ENCODE measurements around the gene RNF150. TPM values are rescaled to one million over a fixed set of nuclear protein-coding genes. Genes with fewer than 3 reads are reported as not detected.

Gene RNF150
- total RNA-seq, 1 donor from 2014 or later = 31.2 TPM

DNA sequence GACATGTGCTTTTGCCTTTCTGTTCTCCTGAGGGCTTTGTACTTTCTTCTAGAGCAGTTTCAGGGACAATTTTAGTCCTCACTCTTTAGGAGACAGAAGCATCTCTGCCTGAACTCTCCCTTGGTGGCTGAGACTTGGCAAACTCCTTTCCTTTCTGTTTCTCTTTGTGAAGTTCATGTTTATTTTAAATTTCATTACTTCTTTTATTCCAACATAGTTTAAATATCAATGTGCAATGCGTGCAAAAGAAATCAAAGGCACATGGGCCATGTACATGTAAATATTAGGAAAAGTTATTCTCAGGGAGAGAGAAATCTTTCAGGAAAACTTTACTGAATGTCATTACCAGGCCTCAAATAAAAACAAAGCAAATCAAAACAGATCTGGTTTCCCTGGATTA, 177.6 kb downstream of the RNF150 start:
- Histone ChIP-seq H3K36me3 (no peaks in the 10 kb centered on the region), H3K9me3 (no peaks in the 10 kb centered on the region), H3K27me3 (no peaks in the 10 kb centered on the region), H3K4me1 (peaks cover 0 to 2% of the 10 kb centered on the region in 2 donors), H3K4me3 (no peak overlapping the region), H3K27ac (peak overlapping the region in 1 of 2 donors; percentile 13)
- DNase-seq (ENCODE audit: low spot score in 2 of 2) = no peak
- intact Hi-C loops (cut with DNase I) = no loop called here
- TF ChIP-seq, protein P1, sequence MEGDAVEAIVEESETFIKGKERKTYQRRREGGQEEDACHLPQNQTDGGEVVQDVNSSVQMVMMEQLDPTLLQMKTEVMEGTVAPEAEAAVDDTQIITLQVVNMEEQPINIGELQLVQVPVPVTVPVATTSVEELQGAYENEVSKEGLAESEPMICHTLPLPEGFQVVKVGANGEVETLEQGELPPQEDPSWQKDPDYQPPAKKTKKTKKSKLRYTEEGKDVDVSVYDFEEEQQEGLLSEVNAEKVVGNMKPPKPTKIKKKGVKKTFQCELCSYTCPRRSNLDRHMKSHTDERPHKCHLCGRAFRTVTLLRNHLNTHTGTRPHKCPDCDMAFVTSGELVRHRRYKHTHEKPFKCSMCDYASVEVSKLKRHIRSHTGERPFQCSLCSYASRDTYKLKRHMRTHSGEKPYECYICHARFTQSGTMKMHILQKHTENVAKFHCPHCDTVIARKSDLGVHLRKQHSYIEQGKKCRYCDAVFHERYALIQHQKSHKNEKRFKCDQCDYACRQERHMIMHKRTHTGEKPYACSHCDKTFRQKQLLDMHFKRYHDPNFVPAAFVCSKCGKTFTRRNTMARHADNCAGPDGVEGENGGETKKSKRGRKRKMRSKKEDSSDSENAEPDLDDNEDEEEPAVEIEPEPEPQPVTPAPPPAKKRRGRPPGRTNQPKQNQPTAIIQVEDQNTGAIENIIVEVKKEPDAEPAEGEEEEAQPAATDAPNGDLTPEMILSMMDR (IDR thresholded peaks at IDR 0.05) = no peak

DNA sequence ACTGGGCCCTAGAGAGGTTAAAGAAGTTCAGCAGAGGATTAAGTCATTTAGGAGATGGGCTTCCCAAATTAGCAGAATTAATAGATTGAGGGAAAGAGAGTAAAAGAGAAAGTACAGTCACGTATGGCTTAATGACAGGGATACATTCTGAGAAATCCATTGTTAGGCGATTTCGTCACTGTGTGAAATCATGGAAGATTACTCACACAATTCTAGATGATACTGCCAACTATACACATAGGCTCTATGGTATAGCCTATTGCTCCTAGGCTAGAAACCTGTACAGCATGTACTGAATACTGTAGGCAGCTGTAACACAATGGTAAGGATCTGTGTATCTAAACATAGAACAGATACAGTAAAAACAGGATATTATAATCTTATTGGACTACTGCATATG, 180.6 kb downstream of the RNF150 start:
- no peak for DNase-seq (ENCODE audit: low spot score in 2 of 2)
- Histone ChIP-seq H3K4me3 (no peak overlapping the region), H3K27me3 (no peaks in the 10 kb centered on the region), H3K9me3 (no peaks in the 10 kb centered on the region), H3K4me1 (peaks cover 0 to 2% of the 10 kb centered on the region in 2 donors), H3K36me3 (no peaks in the 10 kb centered on the region), H3K27ac (no peak overlapping the region)
- TF ChIP-seq, protein P1 (IDR thresholded peaks at IDR 0.05) = no peak
- intact Hi-C loops (cut with DNase I) = no loop called here

DNA sequence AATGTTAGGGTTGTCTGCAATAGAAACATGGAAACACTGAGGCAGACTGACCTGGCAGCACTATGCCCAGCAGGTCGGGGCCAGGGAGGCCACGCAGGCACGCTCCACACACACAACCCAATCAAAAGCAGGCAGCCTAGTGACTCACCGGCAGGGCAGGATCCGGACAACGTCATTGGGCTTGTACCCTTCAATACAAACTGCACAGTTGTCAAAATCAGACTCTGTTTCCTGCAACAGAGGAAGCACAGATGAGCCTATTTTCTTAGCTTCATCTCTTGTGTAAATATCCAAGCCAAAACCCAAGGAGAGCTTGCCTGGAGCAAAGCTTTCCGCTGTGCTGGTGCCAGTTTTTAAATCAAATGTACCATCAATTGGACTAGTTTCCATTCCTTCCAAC, 185.8 kb downstream of the RNF150 start:
- DNase-seq (ENCODE audit: low spot score in 2 of 2) = no peak
- Histone ChIP-seq H3K27ac (no peak overlapping the region), H3K4me3 (no peak overlapping the region), H3K9me3 (no peaks in the 10 kb centered on the region), H3K4me1 (no peaks in the 10 kb centered on the region), H3K36me3 (no peaks in the 10 kb centered on the region), H3K27me3 (no peaks in the 10 kb centered on the region)
- TF ChIP-seq, protein P1 (IDR thresholded peaks at IDR 0.05) = no peak
- intact Hi-C loops (cut with DNase I) = no loop called here

DNA sequence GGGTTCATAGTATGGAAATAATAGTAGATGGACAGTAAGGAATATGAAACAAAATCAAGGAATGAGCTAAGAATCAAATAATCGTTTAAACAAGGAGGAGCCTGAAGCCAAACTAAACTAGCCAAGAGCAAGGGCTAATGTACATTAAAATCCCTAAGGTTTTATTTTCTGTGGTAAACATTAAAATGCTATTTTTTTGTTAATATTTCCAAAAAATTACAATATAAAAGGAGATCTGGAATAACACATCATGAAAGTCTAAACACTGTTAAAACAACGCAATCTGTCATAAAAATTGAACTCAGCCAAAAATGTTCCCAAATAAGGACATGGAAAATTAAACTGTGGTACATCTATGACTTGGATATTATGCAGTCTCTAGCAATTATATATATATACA, 188.2 kb downstream of the RNF150 start:
- peaks cover under 1 to 8% of the 10 kb centered on the region in 2 donors for H3K4me1 ChIP-seq
- DNase-seq (ENCODE audit: low spot score in 2 of 2) = no peak
- no peak overlapping the region for H3K27ac ChIP-seq
- H3K36me3 ChIP-seq = no peaks in the 10 kb centered on the region
- H3K27me3 ChIP-seq = no peaks in the 10 kb centered on the region
- no peaks in the 10 kb centered on the region for H3K9me3 ChIP-seq
- intact Hi-C loops (cut with DNase I) = no loop called here
- no peak overlapping the region for H3K4me3 ChIP-seq
- TF ChIP-seq, protein P1 (IDR thresholded peaks at IDR 0.05) = no peak

DNA sequence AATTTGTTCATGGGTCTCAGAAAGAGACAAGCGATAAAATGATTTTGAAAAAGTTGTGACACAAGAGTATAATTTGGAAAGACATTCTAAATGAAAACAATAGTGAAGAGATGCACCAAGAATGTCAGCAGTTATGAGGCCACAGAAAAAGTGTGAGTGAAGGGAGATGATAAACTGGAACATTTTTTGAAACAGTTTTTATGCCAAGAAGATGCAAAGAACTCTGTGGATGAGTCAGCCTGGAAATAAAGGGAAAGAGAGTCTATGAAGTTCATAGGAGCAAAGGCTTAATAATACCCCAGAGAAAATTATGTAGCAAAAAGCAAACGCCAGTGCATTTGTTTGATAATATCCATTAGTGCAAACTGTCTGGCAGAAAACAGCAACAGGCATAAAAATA, 188.7 kb downstream of the RNF150 start:
- Histone ChIP-seq H3K27ac (no peak overlapping the region), H3K9me3 (no peaks in the 10 kb centered on the region), H3K4me1 (peaks cover 3 to 8% of the 10 kb centered on the region in 2 donors), H3K4me3 (no peak overlapping the region), H3K36me3 (no peaks in the 10 kb centered on the region), H3K27me3 (no peaks in the 10 kb centered on the region)
- DNase-seq (ENCODE audit: low spot score in 2 of 2) = no peak
- intact Hi-C loops (cut with DNase I) = no loop called here
- TF ChIP-seq, protein P1 (IDR thresholded peaks at IDR 0.05) = no peak

DNA sequence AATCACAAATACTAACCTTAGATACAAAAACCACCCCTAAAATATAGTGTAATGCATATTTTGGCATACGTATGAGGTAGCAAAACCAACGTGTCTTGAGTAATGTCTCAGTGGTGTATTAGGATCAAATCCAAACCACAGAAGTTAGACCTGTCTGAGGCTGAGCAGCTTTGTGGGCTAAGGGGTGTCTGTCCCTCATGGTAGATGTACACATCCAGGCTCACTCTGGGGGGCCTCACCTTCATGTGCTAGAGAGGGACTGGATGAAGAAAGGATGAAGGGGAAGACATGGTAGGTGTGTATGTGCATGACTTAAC, 189.1 kb downstream of the RNF150 start:
- Histone ChIP-seq H3K4me1 (peaks cover 3 to 8% of the 10 kb centered on the region in 2 donors), H3K27ac (no peak overlapping the region), H3K27me3 (no peaks in the 10 kb centered on the region), H3K9me3 (no peaks in the 10 kb centered on the region), H3K4me3 (no peak overlapping the region), H3K36me3 (no peaks in the 10 kb centered on the region)
- intact Hi-C loops (cut with DNase I) = no loop called here
- DNase-seq (ENCODE audit: low spot score in 2 of 2) = no peak
- TF ChIP-seq, protein P1 (IDR thresholded peaks at IDR 0.05) = no peak

Measured in ascending aorta (tissue), 2 donors.